Hematopoietic multipotent progenitor cell treated with erythropoietin and hydrocortisone succinate and interleukin-3 and kit ligand, for 17 days (in vitro differentiated cells): Measurements from ENCODE around the gene CTDP1.
A peak's percentile ranks its signal among the peaks of the same experiment; 100 is the strongest.

Experiments used
- DNase-seq: peaks from one replicate; pipeline ENCODE4 v3.0.0-alpha.2; 2015; ENCODE audit warnings: low spot score

The CTDP1 gene

GRCh38 chr18:79679552-79680099 lies at the start of gene CTDP1:
TSS of gene CTDP1 (plus strand) at chr18:79679803. CDS start at chr18:79679948, 145 bp downstream.
- DNase-seq, result peak; percentile 95

- DNase-seq, result no peak
Observed at GRCh38 chr18:79630281-79631095, 49.1 kb upstream of the CTDP1 start.

DNA sequence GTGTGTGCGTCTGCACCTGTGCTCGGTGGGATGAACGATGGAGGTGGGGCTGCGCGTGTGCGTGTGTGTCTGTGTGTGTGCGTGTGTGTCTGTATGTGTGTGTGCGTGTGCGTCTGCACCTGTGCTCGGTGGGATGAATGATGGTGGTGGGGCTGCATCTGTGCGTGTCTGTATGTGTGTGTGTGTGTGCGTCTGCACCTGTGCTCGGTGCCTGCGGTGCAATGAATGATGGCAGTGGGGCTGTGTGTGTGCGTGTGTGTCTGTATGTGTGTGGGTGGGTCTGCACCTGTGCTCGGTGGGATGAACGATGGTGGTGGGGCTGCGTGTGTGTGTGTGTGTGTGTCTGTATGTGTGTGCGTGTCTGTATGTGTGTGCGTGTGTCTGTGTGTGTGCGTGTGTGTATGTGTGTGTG lies 48.5 kb upstream of the CTDP1 start:
- no peak for DNase-seq

GRCh38 chr18:79631761-79632446 lies 47.7 kb upstream of the CTDP1 start:
- DNase-seq, result no peak

DNA sequence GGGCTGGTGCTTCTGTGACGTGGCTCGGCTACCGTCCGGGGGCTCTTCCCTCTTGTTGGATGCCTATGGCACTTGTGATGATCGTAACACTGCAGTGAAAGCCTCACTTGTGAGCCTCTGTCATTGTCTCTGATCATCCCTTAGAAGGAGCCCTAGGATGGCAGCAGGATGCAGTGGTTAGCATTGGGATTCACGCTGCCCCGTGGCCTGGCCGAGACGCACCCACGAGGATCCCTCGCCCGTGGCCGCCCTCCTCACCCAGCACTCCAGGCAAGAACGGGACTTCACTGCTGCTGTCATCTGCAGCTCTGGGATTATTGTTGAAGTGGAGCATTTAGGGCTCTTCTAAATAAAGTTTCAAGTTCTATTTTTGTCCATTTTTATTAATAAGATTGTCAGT lies 46.8 kb upstream of the CTDP1 start:
- no peak for DNase-seq

DNA sequence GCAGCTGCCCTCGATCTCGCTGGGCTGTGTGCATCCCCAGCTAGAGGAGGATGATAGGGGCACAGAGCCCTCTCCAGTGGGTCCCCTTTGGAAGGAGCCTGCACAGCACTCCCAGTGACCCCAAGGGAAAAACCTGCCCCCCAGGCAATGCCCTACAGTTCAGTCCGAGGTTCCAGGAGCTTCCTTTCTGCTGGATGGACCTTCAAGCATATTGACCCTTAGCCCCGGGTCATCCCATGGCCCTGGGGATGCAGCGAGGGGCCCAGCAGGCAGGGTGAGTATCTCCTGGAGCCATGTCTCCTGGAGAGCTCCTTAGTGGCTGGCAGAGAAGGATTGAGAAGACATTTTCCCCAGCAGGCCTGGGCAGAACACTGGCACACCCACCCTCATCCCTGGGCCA lies 45.4 kb upstream of the CTDP1 start:
- no peak for DNase-seq

DNA sequence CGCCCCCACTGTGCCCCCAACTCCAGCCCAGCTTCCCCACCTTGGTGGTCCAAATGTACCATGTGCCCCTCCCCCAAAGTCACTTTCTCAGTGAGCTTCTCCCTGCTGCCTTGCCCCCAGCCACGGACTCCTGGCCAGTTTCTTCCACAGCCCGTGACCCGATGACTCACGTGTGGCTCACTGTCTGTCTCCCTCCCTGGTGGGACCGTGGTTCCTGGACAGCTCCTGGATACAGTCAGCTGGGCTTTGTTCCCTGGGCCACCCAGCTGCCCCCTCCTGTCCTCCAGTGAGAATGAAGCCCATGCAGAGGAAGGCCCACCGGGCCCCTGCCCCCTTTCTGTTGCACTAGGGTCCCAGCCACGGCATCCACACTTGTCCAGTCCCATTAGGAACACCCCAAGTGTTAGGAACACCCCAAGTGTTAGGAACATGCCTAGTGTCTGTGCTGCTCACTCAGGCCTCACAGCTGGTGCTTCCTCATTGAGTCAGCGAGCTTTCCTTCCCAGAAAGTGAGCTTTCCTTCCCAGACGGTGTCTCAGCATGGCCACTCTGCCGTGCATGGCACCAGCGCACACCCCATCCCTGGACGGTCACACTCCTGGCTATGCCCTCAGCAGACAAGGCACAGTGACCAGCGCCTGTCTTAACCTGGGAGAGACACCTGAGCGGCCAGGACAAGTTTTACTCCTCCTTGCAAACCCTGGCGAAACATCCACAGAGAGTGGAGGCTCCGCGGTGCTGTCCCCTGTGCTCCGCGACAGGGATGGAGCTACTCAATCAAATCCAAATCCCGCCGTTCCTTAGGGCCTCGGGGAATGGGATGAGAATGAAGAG lies 44.8 kb upstream of the CTDP1 start:
- DNase-seq, result no peak

DNA sequence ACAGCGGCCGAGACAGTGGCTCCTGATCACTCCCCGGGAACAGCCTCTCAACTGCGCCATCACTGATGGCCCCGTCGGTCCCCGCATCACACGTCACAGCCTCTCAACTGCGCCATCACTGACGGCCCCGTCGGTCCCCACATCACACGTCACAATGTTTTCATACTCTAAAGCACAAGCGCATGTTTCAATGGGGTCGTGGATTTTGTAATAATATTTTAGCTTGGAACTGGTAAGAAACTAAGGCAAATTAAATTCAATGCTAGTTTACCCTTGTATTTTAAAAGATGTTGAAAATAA lies 44.2 kb upstream of the CTDP1 start:
- no peak for DNase-seq

DNA sequence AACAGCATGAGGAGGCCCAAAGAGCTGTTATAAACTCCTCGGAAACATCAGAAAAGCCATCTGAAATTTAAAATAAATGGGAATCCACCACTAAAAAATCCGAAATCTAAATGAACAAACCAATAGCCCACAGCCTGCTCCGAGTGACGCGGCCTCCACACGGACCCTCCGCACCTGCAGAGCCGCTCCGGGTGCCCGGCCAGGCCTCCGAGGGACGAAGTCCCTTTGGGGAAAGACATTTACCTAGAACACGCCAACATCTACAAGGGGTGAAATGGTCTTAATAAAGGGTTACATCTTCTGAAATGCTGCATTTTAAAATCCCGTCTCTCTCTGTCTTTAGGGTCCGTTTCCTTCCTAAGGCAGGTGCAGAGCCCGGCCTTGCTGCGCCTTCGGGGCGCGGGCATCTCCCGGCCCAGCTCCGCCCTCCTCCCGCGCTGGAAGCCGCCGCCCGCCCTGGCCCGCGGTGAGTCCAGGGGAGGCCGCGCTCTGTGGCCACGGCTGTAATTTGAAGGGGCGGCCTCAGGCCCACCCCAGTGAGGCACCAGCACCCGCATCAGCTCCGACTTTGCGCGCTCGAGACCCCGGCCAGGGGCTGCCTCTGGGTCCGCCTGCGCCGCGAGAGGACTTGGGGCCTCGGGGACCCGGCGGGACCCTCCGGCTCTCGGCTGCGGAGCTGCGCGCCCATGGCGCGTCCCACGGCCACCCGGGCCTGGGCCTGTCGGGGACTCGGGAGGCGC lies 42.3 kb upstream of the CTDP1 start:
- DNase-seq, result no peak

GRCh38 chr18:79637921-79638909 lies 41.4 kb upstream of the CTDP1 start:
- DNase-seq, result no peak

GRCh38 chr18:79639072-79639829 lies 40.4 kb upstream of the CTDP1 start:
- DNase-seq, result no peak

DNA sequence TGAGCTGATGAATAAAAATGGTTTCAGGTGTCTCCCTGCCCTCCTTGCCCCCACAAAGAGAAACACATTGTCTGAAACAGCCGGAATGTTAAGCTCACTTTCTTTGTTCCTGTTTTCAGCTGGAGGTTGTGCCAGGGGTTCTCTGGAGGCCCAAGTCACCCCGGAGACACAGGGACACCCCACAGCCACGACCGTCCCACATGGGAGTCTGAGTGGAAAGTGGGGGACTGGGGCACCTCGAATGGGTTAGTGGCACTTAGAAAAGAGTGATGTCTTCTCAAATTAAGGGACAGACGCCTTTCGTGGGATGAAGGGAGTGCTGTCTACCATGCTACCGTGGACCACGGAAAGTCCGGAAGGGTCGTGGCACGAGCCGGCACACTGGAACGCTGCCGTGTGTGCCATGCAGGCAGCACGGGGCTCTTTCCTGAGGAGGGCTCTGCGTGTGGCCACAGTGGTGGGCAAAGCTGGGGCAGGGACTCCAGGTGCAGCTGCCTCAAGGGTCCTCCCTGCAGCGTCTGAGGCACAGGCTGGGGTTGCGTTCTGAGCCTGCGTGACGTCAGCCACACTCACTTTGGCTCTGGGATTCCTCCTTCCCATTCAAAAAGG lies 39.4 kb upstream of the CTDP1 start:
- no peak for DNase-seq

- no peak for DNase-seq
Observed at GRCh38 chr18:79640875-79641274, 38.7 kb upstream of the CTDP1 start.

GRCh38 chr18:79641722-79642497 lies 37.7 kb upstream of the CTDP1 start:
- no peak for DNase-seq

DNA sequence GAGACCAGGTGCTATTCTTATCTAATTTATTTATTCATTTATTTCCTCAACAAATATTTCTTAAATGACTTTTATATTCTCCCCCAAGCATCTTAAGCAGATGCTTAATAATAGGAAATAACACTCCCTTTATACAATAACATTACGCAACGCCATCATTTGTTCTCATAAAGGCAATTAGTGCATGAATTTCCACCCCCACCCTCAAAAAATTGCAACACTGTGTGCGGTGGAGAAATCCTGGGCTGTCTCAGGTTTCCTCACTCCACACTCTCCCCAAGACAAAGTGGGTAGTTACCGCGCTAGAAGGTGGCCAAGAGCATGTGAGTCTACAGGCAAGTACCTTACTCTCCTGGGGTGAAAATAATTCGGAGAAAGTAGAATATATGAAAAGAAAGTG lies 37.0 kb upstream of the CTDP1 start:
- no peak for DNase-seq

- no peak for DNase-seq
Observed at GRCh38 chr18:79643054-79643984, 36.3 kb upstream of the CTDP1 start.

DNA sequence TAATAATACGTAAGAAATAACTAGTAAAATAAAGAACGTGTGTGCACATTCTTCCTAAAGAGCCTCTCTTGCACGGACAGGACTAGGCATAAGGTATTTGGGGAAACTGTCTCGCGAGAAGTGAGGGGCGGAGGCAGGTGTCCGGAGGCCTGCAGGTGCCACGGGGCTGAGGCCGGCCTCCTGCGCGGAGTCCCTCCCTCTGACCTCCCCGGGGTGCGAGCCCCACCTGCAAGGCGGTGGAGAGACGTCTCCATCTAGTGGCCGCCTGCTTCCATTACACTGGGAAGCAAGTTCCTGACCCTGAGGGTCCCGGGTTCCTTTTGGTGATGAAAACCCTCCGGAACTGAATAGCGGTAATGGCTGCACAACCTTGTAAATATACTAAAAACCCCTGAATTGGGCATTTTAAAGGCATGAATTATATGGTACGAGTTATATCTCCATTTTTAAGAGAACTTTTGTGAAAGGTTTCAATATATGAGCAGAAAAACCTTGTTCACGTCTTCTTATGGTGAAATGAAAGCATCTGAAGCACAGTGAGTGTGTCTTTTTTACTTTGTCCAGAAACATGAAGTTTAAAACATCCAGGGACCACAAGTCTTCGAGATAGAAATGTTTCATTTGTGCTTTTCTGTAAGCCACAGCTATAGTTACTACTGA lies 35.5 kb upstream of the CTDP1 start:
- DNase-seq, result peak; percentile 60
